Mononuclear cell (primary cell): ENCODE data around the gene ZNF423. TPM values are rescaled to one million over a fixed set of nuclear protein-coding genes. Genes with fewer than 3 reads are reported as not detected.

Source experiments
- H3K27me3 ChIP-seq: 2 replicates; pipeline ENCODE4 v1.6.0; 2011; ENCODE audit warnings: low read length, control low read depth; ENCODE audit not compliant: insufficient read depth
- H3K4me1 ChIP-seq: 2 replicates; pipeline ENCODE4 v1.5.1; 2011; ENCODE audit warnings: mild to moderate bottlenecking, low read length, control low read depth; ENCODE audit not compliant: insufficient read depth
- H3K4me3 ChIP-seq: 2 replicates; pipeline ENCODE4 v1.5.1; 2011; ENCODE audit warnings: mild to moderate bottlenecking, low read length, moderate library complexity
- H3K9me3 ChIP-seq: 2 replicates; pipeline ENCODE4 v1.5.1; 2011; ENCODE audit warnings: low read depth, mild to moderate bottlenecking, control low read depth, low read length
- total RNA-seq: library from RNA; depleted of rRNA; stranded (reverse); fragments of >200 nt; gene quantifications from one replicate; pipeline ENCODE4 v1.2.3, GENCODE V29; 2012

The ZNF423 gene
- total RNA-seq, 1 donor = under 0.01 TPM

DNA sequence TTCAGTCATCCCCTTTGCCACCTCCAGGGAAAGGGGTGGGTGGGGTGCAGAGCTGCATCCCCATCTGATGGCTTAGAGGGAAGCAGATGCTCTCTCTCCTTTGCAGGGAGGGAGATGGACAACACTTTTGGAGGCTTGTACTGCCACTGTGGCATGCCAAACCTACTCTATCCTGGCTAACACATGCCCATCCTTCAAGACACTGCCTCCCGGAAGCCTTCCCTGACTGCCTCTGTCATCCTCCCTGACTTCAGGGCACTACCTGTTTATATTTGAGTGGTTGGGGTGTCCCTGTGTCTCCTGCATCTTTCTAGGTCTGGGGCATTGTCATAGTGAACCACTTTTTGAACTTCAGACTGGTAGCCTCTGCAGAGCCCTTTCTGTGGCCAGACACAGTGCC is 202.3 kb downstream of the ZNF423 start:
- no peaks in the 10 kb centered on the region for H3K9me3 ChIP-seq
- no peak overlapping the region for H3K4me3 ChIP-seq
- H3K27me3 ChIP-seq = no peaks in the 10 kb centered on the region
- H3K4me1 ChIP-seq = no peaks in the 10 kb centered on the region

DNA sequence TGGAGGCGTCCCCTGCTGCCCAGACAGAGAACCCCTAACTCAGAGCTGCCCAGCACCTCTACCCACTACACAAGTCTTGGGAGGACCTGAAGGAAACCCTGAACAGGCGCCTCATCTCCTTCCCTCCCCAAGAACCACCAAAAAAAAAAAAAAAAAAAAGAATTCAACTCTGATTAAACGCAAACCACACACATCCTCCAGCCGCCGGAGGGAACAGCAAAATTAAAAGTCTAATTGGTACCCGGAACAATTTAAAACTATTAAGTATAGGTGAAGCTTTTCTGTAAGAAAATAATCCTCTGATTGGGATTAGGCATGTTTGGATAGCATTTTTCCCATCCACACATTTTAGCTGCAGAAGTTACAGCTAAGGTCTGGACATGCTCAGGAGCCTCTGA is 202.7 kb downstream of the ZNF423 start:
- H3K9me3 ChIP-seq = no peaks in the 10 kb centered on the region
- H3K27me3 ChIP-seq = no peaks in the 10 kb centered on the region
- no peaks in the 10 kb centered on the region for H3K4me1 ChIP-seq
- H3K4me3 ChIP-seq = no peak overlapping the region

DNA sequence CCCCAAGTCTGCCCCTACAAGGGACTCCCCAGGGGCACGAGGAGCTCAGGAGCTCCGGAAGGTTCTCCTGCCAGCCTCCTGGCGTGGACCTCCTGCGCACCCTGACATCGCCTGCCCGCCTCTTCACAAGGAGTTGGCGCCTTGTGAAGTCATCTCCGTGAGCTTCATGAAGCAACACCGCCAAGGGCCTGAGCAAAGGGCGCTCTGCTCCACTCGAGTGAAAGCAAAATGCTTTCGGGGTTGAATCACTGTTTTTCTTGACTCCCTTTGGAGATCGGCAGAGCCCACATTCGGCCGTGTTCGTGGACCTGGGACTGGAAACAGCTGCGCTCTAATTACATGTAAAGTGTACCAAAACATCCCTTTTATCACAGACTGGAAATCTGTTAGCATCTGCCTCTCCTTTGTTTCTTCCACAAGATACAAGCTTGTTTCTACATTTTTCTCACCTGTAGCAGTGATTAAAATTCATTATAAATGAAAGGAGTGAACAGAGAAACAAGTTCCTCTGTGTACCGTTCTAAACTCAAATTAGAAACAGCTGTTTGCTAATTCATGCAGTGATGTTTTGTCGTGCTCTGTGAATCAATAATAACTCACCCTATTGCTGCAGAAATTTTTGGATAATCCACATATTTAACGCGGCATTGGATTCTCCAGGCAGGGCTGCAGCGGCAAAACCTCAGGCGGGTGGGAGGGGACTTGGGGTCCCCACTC is 203.3 kb downstream of the ZNF423 start:
- H3K4me1 ChIP-seq = no peaks in the 10 kb centered on the region
- no peak overlapping the region for H3K4me3 ChIP-seq
- no peaks in the 10 kb centered on the region for H3K27me3 ChIP-seq
- H3K9me3 ChIP-seq = peaks cover 5% of the 10 kb centered on the region

DNA sequence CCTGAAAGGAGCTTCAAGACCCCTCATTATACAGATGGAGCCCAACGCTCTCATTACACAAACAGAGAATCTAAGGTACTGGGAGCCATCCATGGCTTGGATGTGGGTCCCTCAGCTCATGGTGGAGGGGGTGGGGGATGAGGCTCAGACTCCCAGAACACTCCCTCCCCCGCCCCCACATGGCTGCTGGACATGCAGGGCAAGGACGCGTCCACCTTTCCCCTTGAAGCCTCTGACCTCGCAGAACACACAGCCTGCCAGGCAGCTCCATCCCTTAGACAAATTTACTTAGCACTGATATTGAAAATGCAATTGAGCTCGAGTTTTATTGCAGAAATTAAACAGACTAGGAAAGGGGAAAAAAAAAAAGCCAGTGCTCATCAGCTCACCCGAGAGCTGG is 203.9 kb downstream of the ZNF423 start:
- Histone ChIP-seq H3K4me3 (no peak overlapping the region), H3K9me3 (peaks cover 10% of the 10 kb centered on the region), H3K4me1 (no peaks in the 10 kb centered on the region), H3K27me3 (no peaks in the 10 kb centered on the region)

DNA sequence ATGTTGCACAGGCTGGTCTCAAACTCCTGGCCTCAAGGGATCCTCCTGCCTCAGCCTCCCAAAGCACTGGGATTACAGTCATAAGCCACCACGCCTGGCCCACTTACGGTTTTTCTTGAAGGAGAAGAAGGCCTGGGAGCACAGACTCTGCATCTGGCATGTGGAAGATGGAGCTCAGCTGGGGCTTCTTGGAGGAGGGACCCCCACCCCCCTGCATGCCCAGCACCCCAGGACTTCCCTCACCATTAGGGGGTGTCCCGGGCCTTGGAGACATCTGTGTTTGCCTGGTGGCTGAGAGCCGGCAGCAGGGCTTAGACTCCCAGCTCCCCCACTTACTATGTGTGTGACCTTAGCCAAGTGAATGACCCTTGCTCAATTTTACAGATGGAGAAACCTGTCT is 204.7 kb downstream of the ZNF423 start:
- Histone ChIP-seq H3K4me1 (no peaks in the 10 kb centered on the region), H3K27me3 (no peaks in the 10 kb centered on the region), H3K4me3 (no peak overlapping the region), H3K9me3 (peaks cover 10% of the 10 kb centered on the region)

DNA sequence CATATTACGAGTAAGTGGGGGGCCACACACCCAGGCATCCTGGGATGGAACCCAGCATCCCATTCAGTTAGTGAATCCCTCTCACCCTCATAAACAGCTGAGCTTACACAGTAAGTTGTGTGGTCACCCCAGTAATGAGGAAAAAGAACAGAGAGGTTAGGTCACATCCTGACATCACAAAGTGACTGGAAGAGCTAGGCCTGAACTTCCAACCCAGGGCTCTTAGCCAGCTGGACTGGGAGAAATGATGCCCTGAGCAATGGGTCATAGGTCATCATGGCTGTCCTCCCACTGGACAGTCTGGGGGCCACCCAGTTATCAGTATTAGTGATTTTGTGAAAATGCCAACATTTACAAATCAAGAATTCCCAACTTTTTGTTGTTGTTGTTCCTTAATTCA is 205.3 kb downstream of the ZNF423 start:
- Histone ChIP-seq H3K27me3 (no peaks in the 10 kb centered on the region), H3K4me1 (no peaks in the 10 kb centered on the region), H3K4me3 (no peak overlapping the region), H3K9me3 (peaks cover 10% of the 10 kb centered on the region)

DNA sequence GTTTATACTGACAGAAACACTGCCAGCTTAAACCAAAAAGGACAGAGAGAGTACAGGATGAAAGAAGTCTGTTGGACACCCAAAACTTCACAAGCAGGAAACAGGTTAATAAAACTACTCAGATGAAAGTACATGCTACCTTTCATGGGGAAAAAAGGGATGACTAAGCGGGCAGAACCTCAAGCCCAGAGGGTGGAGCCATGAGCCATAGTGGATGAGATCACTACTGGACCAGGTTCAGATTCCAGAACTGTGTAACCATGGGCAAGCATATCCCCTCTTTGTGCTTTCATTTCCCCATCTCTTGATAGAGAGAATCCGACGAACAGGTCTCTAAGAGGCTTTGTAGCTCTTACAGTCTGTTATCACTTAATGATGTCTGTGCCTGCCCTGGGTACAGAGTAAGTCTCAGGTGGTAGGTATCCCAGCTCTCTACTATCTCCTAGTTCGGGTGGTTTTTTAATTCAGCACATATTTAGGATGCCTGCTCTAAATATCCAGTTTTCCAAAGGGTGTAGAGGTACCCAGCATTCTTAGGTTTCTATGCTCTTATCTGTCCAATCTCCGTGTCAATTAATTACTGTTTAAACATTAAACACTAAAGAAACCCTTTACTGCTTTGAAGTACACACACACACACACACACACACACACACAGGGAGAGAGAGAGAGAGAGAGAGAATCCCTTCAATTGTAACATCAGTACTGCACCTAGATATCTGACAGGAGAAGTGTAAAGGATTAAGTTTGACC is 206.7 kb downstream of the ZNF423 start:
- no peaks in the 10 kb centered on the region for H3K4me1 ChIP-seq
- H3K27me3 ChIP-seq = no peaks in the 10 kb centered on the region
- peaks cover 10% of the 10 kb centered on the region for H3K9me3 ChIP-seq
- H3K4me3 ChIP-seq = no peak overlapping the region

DNA sequence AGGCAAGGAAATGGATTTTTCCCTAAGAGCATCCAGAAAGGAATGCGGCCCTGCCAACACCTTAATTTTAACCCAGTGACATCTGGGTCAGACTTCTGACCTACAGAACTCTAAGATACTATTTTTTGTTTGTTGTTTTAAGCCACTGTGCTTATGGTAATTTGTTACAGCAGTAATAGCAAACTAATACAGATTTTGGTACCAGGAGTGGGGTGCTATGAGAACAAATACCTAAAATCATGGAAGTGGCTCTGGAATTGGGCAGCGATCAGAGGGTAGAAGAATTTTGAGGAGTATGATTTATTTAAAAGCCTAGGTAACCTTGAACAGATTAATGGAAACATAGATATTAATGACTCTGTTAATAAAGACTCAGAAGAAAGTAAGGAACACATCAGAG is 208.2 kb downstream of the ZNF423 start:
- H3K4me1 ChIP-seq = no peaks in the 10 kb centered on the region
- H3K27me3 ChIP-seq = no peaks in the 10 kb centered on the region
- no peak overlapping the region for H3K4me3 ChIP-seq
- peaks cover 10% of the 10 kb centered on the region for H3K9me3 ChIP-seq

DNA sequence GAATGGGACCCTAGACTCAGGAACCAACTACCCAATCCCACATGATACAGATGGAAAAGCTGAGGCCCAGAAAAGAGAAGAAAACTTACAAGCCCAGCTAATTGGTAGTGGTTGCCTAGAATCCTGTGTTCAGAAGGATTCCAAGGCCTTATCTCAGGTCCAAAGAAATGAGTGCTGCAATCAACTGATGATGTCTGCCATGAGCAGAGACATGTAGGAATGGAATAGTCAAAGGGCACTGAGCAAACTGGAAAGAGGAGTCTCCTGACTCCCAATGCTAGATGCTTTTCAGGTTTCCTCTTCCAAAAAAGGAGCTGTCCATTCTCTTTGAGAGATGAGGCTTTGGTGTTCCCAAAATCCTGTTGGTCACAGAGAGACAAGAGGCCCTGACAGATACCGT is 210.6 kb downstream of the ZNF423 start:
- H3K4me1 ChIP-seq = no peaks in the 10 kb centered on the region
- H3K27me3 ChIP-seq = no peaks in the 10 kb centered on the region
- peaks cover 10% of the 10 kb centered on the region for H3K9me3 ChIP-seq
- no peak overlapping the region for H3K4me3 ChIP-seq

DNA sequence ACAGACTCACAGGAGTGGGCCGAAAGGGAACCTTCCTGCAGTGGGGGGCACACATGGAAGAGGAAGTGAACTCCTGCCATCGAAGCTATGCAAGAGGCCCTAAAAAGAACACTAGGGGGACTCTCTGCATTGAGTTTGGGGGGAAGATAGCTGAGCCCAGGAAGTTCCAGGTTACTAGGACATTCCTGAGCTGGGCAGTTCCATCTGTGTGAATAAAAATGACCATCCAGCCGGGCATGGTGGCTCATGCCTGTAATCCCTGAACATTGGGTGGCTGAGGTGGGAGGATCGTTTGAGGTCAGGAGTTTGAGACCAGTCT is 211.8 kb downstream of the ZNF423 start:
- H3K9me3 ChIP-seq = peaks cover 10% of the 10 kb centered on the region
- no peaks in the 10 kb centered on the region for H3K4me1 ChIP-seq
- no peaks in the 10 kb centered on the region for H3K27me3 ChIP-seq
- H3K4me3 ChIP-seq = no peak overlapping the region

DNA sequence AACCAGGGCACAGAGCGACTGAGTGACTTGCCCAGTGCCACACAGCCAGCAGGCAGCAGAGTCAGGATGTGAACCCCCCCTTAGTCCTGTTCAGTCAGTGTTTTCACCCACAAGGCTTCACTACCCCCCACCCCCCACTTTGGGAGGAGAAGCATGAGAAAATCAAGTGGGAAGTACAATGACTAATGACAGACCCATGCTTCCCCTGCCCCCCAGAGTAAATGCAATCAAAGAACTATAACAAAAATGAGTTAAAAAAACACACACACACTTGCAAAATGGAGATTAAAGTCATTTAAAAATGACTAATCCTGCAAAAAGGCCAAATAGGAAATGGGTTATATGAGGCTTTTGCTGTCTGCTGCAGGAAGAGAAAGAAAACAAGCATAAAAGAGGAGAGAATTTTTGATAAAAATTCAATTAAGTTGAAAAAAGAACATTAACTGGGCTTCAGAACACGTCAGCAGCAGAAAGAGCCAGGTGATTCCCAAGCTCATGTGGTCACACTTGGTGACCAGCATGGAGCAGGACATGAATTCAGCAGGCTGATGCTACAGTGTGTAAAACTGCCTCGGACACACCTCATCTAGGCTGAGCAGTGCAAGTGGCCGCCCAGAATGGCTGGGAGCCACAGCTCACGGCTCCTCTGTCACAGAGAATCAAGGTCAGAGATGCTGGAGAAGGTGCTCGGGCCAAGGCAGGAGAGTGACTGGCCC is 212.3 kb downstream of the ZNF423 start:
- Histone ChIP-seq H3K27me3 (no peaks in the 10 kb centered on the region), H3K4me3 (no peak overlapping the region), H3K9me3 (peaks cover 10% of the 10 kb centered on the region), H3K4me1 (no peaks in the 10 kb centered on the region)

DNA sequence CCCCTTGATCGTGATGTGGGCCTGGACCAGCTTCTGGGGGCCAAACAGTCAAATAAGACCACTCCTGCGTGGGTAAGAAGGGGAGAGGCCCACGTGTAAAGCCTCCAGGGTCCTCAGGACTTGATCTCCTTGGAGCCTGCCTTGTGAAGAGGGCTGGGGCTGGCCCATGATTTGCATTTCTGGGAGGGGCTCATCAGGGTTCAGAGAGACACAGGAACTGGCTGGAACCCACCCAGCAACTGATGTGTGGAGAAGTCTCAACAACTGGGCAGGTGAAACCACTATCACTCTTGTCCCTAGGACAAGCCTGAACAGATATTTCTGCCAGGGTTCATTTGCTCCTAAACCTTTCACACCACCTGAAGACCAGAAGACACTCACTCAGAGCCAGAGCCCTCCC is 214.7 kb downstream of the ZNF423 start:
- H3K4me3 ChIP-seq = no peak overlapping the region
- no peaks in the 10 kb centered on the region for H3K27me3 ChIP-seq
- no peaks in the 10 kb centered on the region for H3K4me1 ChIP-seq
- no peaks in the 10 kb centered on the region for H3K9me3 ChIP-seq

DNA sequence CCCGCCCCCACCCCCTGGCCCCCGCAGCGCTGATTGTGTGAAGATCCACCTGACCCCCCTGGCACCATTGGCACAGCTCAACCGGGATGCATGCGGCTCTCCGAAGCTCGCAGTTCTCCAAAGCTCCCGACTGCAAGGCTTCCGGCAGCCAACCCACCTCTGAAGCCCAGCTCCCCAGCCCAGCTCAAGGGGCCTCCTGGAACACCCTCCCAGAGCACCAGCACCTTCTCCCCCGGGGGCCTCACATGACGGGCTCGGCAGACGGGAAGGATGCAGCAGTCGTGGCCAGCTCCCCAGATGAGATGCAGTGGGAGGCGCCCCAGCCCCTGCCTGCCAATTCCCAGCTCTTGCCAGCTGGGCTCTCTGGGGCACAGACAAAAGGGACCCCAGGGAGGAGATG is 215.3 kb downstream of the ZNF423 start:
- H3K27me3 ChIP-seq = no peaks in the 10 kb centered on the region
- no peaks in the 10 kb centered on the region for H3K4me1 ChIP-seq
- no peaks in the 10 kb centered on the region for H3K9me3 ChIP-seq

DNA sequence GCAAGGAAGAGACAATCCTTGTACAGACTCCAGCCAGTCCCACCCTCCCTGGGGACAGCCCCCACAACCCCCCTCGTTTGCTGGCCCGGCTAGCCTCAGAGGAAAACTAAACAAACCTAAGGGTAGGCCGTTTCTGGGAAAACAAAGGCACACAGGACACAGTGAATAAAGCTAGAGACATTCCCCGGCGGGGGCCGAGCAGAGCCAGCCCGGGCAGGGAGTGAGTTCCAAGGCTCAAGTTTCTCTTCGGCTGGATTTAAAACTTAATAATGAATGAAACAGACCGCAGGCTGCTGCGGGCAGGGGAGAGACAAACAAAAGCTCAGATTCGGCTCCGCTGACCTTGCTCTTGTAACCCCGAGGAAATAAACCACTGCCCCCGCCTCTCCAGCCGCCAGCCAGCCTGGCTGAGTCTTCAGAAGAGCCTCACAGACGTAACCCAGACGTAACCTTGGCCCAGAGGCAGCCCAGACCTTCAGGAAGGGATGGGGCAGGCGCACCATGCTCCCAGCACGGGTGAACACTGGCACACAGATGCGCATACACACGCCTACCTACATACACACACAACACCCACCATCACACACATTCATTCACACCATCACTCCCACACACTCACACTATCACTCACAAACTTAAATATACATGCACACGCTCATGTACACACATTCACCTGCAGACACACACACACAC is 216.0 kb downstream of the ZNF423 start:
- H3K4me3 ChIP-seq = no peak overlapping the region
- no peaks in the 10 kb centered on the region for H3K9me3 ChIP-seq
- no peaks in the 10 kb centered on the region for H3K27me3 ChIP-seq
- no peaks in the 10 kb centered on the region for H3K4me1 ChIP-seq

More for the DNA sequence above, 215.3 kb downstream of the ZNF423 start:
- no peak overlapping the region for H3K4me3 ChIP-seq
